ENCODE data around the gene NDST1. TPM values are rescaled to one million over a fixed set of nuclear protein-coding genes. Genes with fewer than 3 reads are reported as not detected.

NDST1 gene
- total RNA-seq, 1 experiment from 2014 or later: 65.0 TPM

DNA sequence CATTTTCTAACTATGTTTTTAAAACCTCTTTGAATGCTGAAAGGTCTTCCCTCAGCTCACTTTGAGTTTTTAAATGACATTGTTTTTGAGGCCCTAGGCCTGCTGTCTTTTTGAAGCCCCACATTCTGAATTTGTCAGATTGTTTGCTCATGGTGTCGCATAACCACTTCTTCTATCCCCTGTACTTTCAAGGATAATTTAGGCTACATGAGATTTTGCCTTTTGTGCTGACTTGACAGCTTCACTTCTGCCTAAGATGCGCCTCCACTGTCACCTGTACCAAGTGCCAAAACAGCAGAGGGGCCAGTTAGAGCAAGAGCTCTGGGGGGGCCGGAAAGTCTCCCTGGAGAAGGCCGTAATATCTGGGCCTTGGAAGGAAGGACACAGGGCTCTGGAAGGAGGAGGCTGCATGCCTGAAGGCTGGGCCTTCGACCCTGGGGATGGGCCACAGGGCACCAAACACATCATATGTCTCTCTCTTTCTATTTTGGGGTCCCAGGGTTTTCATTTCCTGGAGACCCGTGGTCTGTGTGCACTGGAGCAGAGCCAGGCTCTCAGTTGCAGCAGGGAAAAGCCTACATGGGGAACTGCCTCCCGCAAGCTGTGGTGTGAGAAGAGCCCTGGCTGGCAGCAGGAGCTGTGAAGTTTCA lies 49.1 kb downstream of the NDST1 start:
- no peak for DNase-seq (ENCODE audit: low read depth in 1 of 2, low spot score in 2 of 2)

DNA sequence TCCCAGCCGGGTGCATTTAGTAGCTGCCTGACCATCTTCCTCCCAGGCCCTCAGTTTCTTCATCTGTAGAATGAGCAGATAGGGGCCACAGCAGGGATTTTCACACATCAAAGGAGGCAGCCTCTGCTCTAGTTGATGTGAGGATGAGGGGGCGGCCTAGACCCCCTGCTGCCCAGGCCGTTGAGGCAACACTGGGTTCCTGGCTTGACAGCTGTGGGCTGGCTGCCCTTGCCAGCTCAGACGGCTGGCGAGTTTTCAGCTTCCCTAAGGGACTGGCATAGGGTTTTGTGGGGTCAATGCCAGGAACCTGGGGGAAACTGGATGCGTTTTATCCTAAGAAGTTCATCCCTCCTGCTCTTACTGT lies 49.6 kb downstream of the NDST1 start:
- no peak for DNase-seq (ENCODE audit: low read depth in 1 of 2, low spot score in 2 of 2)
- Histone ChIP-seq H3K9me3 (replicated peaks) (no peaks in the 10 kb centered on the region), H3K4me1 (replicated peaks) (peaks cover 8% of the 10 kb centered on the region; the same call in 1 of the 2 replicates), H3K36me3 (peaks cover 42% of the 10 kb centered on the region), H3K27me3 (replicated peaks) (no peaks in the 10 kb centered on the region), H3K4me3 (no peak overlapping the region), H3K27ac (no peak overlapping the region)

More for the DNA sequence above, 49.1 kb downstream of the NDST1 start:
- no peak overlapping the region for H3K27ac ChIP-seq
- H3K36me3 ChIP-seq: peaks cover 47% of the 10 kb centered on the region
- H3K27me3 ChIP-seq (replicated peaks): no peaks in the 10 kb centered on the region
- H3K4me1 ChIP-seq (replicated peaks): peaks cover 8% of the 10 kb centered on the region; the same call in 1 of the 2 replicates
- H3K4me3 ChIP-seq: no peak overlapping the region
- H3K9me3 ChIP-seq (replicated peaks): no peaks in the 10 kb centered on the region

DNA sequence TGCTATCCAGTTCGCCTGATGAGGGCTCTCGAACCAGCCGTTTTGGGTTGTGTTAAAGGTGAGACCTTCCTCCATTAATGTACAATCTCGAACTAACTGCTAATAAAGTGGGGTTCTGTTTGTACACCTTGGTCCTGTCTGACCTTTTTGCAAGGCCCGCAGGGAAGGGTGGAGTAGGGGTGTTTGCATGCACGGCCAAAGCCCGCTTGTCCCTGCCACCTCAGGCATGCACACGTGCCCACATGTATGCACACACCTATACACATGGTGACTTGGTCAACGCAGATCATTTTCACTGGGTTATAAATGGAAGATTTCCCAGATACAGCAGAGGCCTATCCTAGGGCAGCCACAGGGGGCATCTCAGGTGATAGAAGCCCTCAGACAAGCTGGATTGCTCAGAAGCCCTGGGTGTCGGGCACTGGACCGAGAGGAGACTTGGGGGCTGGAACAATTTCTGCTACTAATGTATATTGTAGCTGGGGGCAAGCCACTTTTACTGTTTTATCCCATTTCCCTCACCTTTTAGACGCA lies 50.2 kb downstream of the NDST1 start:
- Histone ChIP-seq H3K9me3 (replicated peaks) (no peaks in the 10 kb centered on the region), H3K4me1 (replicated peaks) (peaks cover 8% of the 10 kb centered on the region; the same call in 1 of the 2 replicates), H3K27ac (no peak overlapping the region), H3K36me3 (peaks cover 36% of the 10 kb centered on the region), H3K27me3 (replicated peaks) (no peaks in the 10 kb centered on the region), H3K4me3 (no peak overlapping the region)
- DNase-seq (ENCODE audit: low read depth in 1 of 2, low spot score in 2 of 2): no peak

DNA sequence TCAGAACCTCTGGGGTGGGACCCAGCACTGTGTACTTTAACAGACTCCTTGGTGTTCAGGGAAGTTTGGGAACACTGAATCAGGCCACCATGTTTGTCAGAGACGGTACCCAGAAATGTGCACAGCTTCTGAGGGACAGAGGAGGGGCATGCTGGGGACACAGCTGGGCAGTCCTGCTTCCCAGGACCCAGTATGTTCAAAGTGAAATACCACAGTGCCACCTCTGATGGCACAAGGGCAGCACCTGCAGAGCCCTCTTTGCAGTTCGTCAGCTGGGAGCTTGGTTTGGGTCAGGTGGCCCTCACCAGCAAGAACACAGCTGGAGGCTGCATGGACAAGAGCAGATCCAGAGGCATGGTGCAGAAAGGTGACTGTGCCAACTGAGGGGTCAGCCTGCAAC lies 51.2 kb downstream of the NDST1 start:
- peaks cover 8% of the 10 kb centered on the region; the same call in 1 of the 2 replicates for H3K4me1 ChIP-seq (replicated peaks)
- no peaks in the 10 kb centered on the region for H3K9me3 ChIP-seq (replicated peaks)
- peaks cover 27% of the 10 kb centered on the region for H3K36me3 ChIP-seq
- no peaks in the 10 kb centered on the region for H3K27me3 ChIP-seq (replicated peaks)
- DNase-seq (ENCODE audit: low read depth in 1 of 2, low spot score in 2 of 2): no peak
- H3K27ac ChIP-seq: no peak overlapping the region
- no peak overlapping the region for H3K4me3 ChIP-seq

DNA sequence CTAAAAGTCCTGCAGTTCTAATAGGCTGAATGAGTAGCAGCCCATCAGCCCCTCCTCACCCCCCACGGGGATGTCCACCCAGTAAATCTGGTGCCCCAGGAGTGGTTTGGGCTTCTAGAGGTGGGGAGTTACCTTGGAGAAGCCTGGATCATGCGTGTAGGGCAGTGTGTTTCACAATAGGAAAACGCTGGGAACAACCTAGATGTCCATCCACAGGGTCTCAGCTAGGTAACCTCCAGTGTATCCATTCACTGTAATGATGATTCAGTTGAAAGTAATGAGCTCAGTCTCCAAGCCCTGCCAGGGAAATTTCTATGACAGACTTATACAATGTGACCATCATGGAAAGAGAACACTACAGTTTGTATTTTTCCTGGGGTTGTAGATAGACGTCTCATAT lies 51.8 kb downstream of the NDST1 start:
- Histone ChIP-seq H3K27ac (no peak overlapping the region), H3K9me3 (replicated peaks) (no peaks in the 10 kb centered on the region), H3K36me3 (peaks cover 23% of the 10 kb centered on the region), H3K4me3 (no peak overlapping the region), H3K4me1 (replicated peaks) (peaks cover 8% of the 10 kb centered on the region; the same call in 1 of the 2 replicates), H3K27me3 (replicated peaks) (no peaks in the 10 kb centered on the region)
- no peak for DNase-seq (ENCODE audit: low read depth in 1 of 2, low spot score in 2 of 2)

DNA sequence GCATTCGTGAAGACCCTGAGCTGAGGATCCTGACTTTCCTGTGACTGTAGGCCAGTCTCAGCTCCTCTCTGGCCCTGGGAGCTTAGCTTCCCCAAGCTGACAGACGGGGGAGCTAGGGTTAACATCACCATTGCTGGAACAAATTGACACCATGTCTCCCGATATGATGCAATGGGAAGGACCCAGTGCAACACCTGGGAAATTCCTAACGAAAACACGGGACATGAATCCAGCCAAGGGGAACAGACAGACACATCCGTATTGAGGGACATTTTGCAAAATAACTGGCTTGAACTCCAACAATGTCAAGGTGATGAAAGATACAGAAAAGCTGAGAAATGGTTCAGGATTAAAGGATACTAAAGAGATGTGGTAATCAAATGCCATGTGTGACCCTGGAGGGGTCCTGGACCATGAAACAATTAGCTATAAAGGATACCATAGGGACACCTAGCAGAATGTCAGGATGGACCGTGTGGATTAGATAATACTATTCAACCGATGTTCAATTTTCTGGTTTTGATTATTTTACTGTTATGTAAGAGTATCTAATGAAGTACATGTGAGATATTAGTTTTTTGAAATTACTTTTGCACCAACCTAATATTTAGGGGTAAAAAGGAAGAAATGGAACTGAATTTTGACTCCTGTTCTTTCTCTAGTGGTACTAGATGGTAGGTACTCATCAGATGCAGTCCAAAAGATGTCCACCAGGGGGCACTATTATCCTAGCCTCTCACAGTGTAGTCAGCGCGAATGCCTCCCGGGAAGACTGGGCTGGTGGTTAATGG lies 52.7 kb downstream of the NDST1 start:
- no peaks in the 10 kb centered on the region for H3K27me3 ChIP-seq (replicated peaks)
- H3K4me3 ChIP-seq: no peak overlapping the region
- peak; percentile 80 to 95 for DNase-seq (ENCODE audit: low read depth in 1 of 2, low spot score in 2 of 2)
- no peak overlapping the region for H3K27ac ChIP-seq
- H3K4me1 ChIP-seq (replicated peaks): peaks cover 8% of the 10 kb centered on the region; the same call in 1 of the 2 replicates
- H3K36me3 ChIP-seq: peaks cover 14% of the 10 kb centered on the region
- no peaks in the 10 kb centered on the region for H3K9me3 ChIP-seq (replicated peaks)

DNA sequence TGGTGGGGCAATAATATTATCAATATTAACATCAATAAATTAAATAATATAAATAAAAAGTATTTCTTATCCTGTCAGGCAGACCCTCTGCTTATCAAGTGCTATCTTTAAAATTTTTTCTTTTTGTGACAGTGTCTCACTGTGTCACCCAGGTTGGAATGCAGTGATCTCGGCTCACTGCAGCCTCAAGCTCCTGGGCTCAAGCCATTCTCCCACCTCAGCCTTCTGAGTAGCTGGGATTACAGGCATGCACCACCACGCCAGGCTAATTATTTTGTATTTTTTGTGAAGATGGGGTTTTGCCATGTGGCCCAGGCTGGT lies 53.2 kb downstream of the NDST1 start:
- Histone ChIP-seq H3K27me3 (replicated peaks) (no peaks in the 10 kb centered on the region), H3K36me3 (peaks cover 8% of the 10 kb centered on the region), H3K27ac (no peak overlapping the region), H3K4me3 (no peak overlapping the region), H3K9me3 (replicated peaks) (no peaks in the 10 kb centered on the region), H3K4me1 (replicated peaks) (peaks cover 8% of the 10 kb centered on the region; the same call in 1 of the 2 replicates)
- DNase-seq (ENCODE audit: low read depth in 1 of 2, low spot score in 2 of 2): no peak

DNA sequence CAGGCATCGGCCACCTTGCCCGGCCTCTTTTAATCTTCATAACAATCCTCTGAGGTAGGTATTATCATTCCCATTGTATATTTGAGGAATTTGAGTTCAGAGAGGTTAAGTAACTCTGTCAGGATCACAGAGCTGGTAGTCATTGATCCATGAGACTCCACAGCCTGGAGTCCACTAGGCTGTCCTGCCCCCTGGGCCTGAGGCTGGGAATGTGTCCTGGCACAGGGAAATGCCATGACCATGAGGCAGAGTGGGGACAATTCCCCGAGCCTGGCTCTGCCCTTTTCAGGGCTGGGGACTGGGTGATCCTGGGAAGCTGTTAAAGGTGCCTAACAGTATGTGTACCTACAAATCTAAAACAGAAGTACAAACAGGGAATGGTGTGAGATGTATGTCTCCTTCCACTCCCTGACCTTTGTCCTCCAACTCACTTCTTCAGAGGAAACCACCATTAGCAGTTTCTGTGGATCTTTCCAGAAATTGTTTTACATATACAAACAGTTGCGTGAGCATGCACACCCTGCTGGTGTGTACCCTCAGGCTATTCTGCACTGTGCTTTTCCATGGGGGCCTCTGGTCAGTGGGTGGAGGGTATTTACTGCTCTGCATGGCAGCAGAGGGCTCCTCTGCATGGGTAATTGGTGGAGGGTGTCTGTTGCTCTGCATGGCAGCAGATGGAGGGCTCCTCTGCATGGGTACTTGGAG lies 53.8 kb downstream of the NDST1 start:
- peaks cover 3% of the 10 kb centered on the region for H3K36me3 ChIP-seq
- H3K4me1 ChIP-seq (replicated peaks): peaks cover 8% of the 10 kb centered on the region; the same call in 1 of the 2 replicates
- no peak overlapping the region for H3K27ac ChIP-seq
- H3K4me3 ChIP-seq: no peak overlapping the region
- no peaks in the 10 kb centered on the region for H3K27me3 ChIP-seq (replicated peaks)
- no peaks in the 10 kb centered on the region for H3K9me3 ChIP-seq (replicated peaks)
- no peak for DNase-seq (ENCODE audit: low read depth in 1 of 2, low spot score in 2 of 2)

DNA sequence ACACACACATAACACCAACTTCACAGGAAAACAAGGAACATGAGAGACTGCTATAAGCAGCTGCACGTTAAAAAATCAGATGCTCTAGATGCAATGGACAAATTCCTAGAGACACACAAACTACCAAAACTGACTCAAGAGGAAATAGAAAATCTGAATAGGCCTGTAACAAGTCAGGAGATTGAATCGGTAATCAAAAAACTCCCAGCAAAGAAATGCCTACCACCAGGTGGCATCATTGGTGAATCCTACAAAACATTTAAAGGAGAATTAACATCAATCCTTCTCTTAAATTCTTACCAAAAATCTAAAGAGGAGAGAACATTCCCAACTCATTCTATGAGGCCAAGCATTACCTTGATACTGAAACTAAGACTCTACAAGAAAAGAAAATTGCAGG lies 54.9 kb downstream of the NDST1 start:
- Histone ChIP-seq H3K27ac (no peak overlapping the region), H3K4me1 (replicated peaks) (peaks cover 12% of the 10 kb centered on the region), H3K9me3 (replicated peaks) (no peaks in the 10 kb centered on the region), H3K36me3 (no peaks in the 10 kb centered on the region), H3K4me3 (no peak overlapping the region), H3K27me3 (replicated peaks) (no peaks in the 10 kb centered on the region)
- DNase-seq (ENCODE audit: low read depth in 1 of 2, low spot score in 2 of 2): peak in 1 of 2 experiments; percentile 69

DNA sequence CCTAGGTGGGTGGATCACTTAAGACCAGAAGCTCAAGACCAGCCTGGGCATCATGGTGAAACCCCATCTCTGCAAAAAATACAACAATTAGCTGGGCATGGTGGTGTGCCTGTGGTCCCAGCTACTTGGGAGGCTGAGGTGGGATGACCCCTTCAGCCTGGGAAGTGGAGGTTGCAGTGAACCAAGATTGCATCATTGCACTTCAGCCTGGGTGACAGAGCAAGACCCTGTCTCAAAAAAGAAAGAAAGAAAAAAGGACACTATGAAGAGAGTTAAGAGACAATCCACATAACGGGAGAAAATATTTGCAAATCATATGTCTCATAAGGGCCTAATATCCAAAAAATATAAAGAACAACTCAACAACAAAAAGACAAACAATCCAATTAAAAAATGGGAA lies 57.9 kb downstream of the NDST1 start:
- Histone ChIP-seq H3K27ac (no peak overlapping the region), H3K4me1 (replicated peaks) (peaks cover 4% of the 10 kb centered on the region), H3K36me3 (no peaks in the 10 kb centered on the region)

DNA sequence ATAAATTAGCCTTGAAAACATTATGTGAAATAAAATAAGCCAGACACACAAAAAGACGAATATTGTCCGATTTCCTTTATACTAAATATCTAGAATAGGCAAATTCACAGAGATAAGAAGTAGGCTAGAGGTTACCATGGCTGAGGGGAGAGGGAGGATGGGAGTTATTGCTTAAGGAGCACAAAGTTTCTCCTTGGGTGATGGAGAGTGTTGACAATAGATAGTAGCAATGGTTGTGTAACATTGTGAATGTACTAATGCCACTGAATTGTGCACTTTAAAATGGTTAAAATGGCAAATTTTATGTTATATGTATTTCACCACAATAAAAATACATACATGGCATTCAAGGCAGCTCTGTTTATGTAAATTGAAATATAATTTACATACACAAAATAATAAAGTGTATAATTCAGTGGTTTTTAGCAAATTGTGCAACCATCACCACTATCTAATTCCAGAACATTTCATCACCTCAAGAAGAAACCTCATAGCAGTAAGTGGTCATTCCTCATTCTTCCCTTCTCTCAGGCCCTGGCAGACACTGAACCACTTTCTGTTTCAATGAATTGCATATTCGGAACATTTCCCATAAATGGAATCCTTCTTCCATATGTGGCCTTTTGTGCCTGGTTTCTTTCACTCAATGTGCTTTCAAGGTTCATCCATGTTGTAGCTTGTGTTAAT lies 59.2 kb downstream of the NDST1 start:
- Histone ChIP-seq H3K9me3 (replicated peaks) (no peaks in the 10 kb centered on the region), H3K36me3 (no peaks in the 10 kb centered on the region), H3K27me3 (replicated peaks) (no peaks in the 10 kb centered on the region), H3K4me3 (no peak overlapping the region), H3K27ac (no peak overlapping the region), H3K4me1 (replicated peaks) (peaks cover 4% of the 10 kb centered on the region)
- DNase-seq (ENCODE audit: low read depth in 1 of 2, low spot score in 2 of 2): no peak

More for the DNA sequence above, 57.9 kb downstream of the NDST1 start:
- no peaks in the 10 kb centered on the region for H3K9me3 ChIP-seq (replicated peaks)
- H3K4me3 ChIP-seq: no peak overlapping the region
- no peak for DNase-seq (ENCODE audit: low read depth in 1 of 2, low spot score in 2 of 2)
- H3K27me3 ChIP-seq (replicated peaks): no peaks in the 10 kb centered on the region

DNA sequence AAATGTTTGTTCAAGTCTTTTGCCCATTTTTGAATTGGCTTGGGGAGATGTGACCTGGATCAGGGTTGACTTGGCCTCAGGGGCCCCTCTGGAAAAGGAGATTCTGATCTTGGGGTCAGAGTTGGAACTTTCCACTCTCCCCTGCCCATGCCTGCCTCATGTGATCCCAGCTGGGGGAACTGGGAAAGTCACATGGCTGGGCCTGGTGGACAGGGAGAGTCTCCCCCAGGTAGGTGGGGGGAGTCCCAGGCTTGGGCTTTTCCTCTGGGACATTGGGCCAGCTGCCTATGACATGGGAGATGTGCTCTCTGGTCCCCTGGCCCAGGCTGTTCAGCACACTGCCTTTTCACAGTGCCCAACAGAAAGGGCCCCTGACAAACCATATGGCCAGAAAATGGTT lies 60.7 kb downstream of the NDST1 start:
- H3K36me3 ChIP-seq: no peaks in the 10 kb centered on the region
- DNase-seq (ENCODE audit: low read depth in 1 of 2, low spot score in 2 of 2): no peak
- H3K4me3 ChIP-seq: no peak overlapping the region
- H3K27ac ChIP-seq: no peak overlapping the region
- peaks cover 12% of the 10 kb centered on the region for H3K4me1 ChIP-seq (replicated peaks)
- H3K9me3 ChIP-seq (replicated peaks): no peaks in the 10 kb centered on the region
- no peaks in the 10 kb centered on the region for H3K27me3 ChIP-seq (replicated peaks)

DNA sequence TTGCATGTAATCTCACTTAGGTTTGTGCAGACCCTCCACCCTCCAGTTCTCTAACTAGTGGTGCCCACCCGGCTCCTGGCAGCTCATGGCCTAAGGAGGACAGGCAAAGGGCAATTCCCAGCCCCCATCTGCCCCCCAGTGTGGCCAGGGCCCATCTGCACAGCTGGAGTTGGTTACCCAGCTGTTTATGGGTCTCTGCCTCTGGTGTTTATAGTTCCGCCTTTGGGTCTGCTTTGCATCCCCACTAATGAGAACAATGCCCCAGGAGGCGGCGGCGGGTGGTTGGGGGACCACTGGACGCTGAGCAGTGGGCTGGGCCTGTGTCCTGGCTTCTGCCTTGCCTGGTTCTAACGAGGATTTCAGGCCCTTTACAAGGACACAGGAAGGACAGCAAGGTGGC lies 62.4 kb downstream of the NDST1 start:
- Histone ChIP-seq H3K36me3 (no peaks in the 10 kb centered on the region), H3K4me3 (no peak overlapping the region), H3K27me3 (replicated peaks) (no peaks in the 10 kb centered on the region), H3K9me3 (replicated peaks) (no peaks in the 10 kb centered on the region), H3K4me1 (replicated peaks) (peaks cover 28% of the 10 kb centered on the region), H3K27ac (no peak overlapping the region)
- DNase-seq (ENCODE audit: low read depth in 1 of 2, low spot score in 2 of 2): no peak
